NCI-H460 (cell line): ENCODE data around the gene TEPSIN. TPM values are rescaled to one million over a fixed set of nuclear protein-coding genes. Genes with fewer than 3 reads are reported as not detected.

Source experiments
- DNase-seq: peaks from one replicate; pipeline ENCODE4 v3.0.0-alpha.2; 2016; ENCODE audit warnings: low read depth; ENCODE audit errors: extremely low read depth
- total RNA-seq: library from RNA; depleted of rRNA; stranded (reverse); fragments of >200 nt; shearing (Covaris generic); gene quantifications from 2 replicates; pipeline ENCODE4 v1.2.3, GENCODE V29; 2014

Gene TEPSIN
- total RNA-seq, 1 experiment from 2014 or later, result 19.6 TPM

GRCh38 chr17:81222906-81223761 lies 15.7 kb downstream of the TEPSIN start, which contains the start of gene CEP131:
TSS of gene CEP131 (minus strand) at chr17:81222965. CDS start at chr17:81220056, 2,909 bp downstream.
- peak; percentile 99 for DNase-seq

GRCh38 chr17:81222620-81222905 lies 16.3 kb downstream of the TEPSIN start:
- DNase-seq, result no peak

GRCh38 chr17:81221842-81222619 lies 16.8 kb downstream of the TEPSIN start:
- no peak for DNase-seq

- DNase-seq, result no peak
These were observed 17.4 kb downstream of the TEPSIN start for GRCh38 chr17:81221371-81221841.

GRCh38 chr17:81219476-81220180 lies 19.2 kb downstream of the TEPSIN start:
- DNase-seq, result no peak

GRCh38 chr17:81218991-81219390 lies 19.9 kb downstream of the TEPSIN start:
- DNase-seq, result no peak

GRCh38 chr17:81218459-81218858 lies 20.4 kb downstream of the TEPSIN start:
- no peak for DNase-seq

GRCh38 chr17:81217491-81217890 lies 21.4 kb downstream of the TEPSIN start:
- DNase-seq, result no peak

- no peak for DNase-seq
These were observed 24.9 kb downstream of the TEPSIN start for GRCh38 chr17:81213978-81214377.

- no peak for DNase-seq
These were observed 26.5 kb downstream of the TEPSIN start for GRCh38 chr17:81212365-81212764.

GRCh38 chr17:81210868-81211267 lies 28.0 kb downstream of the TEPSIN start:
- DNase-seq, result no peak

GRCh38 chr17:81210466-81210865 lies 28.4 kb downstream of the TEPSIN start:
- no peak for DNase-seq

- no peak for DNase-seq
These were observed 29.7 kb downstream of the TEPSIN start for GRCh38 chr17:81209141-81209540.

GRCh38 chr17:81208651-81209050 lies 30.2 kb downstream of the TEPSIN start:
- no peak for DNase-seq

- DNase-seq, result no peak
These were observed 31.0 kb downstream of the TEPSIN start for GRCh38 chr17:81207610-81208581.

GRCh38 chr17:81206657-81207056 lies 32.2 kb downstream of the TEPSIN start:
- DNase-seq, result no peak

GRCh38 chr17:81206166-81206565 lies 32.7 kb downstream of the TEPSIN start:
- DNase-seq, result no peak

- no peak for DNase-seq
These were observed 34.3 kb downstream of the TEPSIN start for GRCh38 chr17:81204578-81204977.

- no peak for DNase-seq
These were observed 35.7 kb downstream of the TEPSIN start for GRCh38 chr17:81203136-81203535.

GRCh38 chr17:81202318-81202717 lies 36.5 kb downstream of the TEPSIN start:
- DNase-seq, result no peak
